GM12878 (cell line): ENCODE data around the gene SYNCRIP. TPM values are rescaled to one million over a fixed set of nuclear protein-coding genes. Genes with fewer than 3 reads are reported as not detected.

Source experiments
- ATAC-seq: fragments of 200-7000 bp; cut with Tn5 transposase; 3 replicates; pipeline ENCODE4 v1.9.1; 2020; ENCODE audit warnings: mild to moderate bottlenecking, moderate library complexity
- BruUV-seq: library from RNA; stranded (reverse); fragments of 400-500 nt; replicated peaks from 2 replicates; lab custom pipeline; 2021; lab: Mats Ljungman, UMichigan
- CTCF ChIA-PET: fragments of 300-600 bp; sonication (Branson Sonifier 250); formaldehyde crosslinking; extraction: SDS; loops from one replicate; lab custom pipeline; 2021; ENCODE audit warnings: inconsistent platforms; lab: Yijun Ruan, JAX
- POLR2A ChIA-PET: fragments of 350-600 bp; formaldehyde crosslinking; extraction: SDS; loops from one replicate; lab custom pipeline; 2021; ENCODE audit warnings: inconsistent platforms; lab: Charles Lee
- RAD21 ChIA-PET: fragments of 300-600 bp; sonication (Branson Sonifier 250); formaldehyde crosslinking; loops from one replicate; lab custom pipeline; 2023; ENCODE audit warnings: antibody characterized with exemption; ENCODE audit not compliant: unreplicated experiment; lab: Charles Lee
- SMC1A ChIA-PET: fragments of 300-600 bp; sonication (Branson Sonifier 250); formaldehyde crosslinking; loops from one replicate; lab custom pipeline; 2023; ENCODE audit not compliant: unreplicated experiment, uncharacterized antibody; lab: Charles Lee
- DNase-seq: peaks from one replicate; pipeline ENCODE4 v3.0.0-alpha.2; 2011; ENCODE audit warnings: low read depth, low spot score
- FAIRE-seq: peaks from 3 replicates; lab custom pipeline; 2011; peaks lifted over from hg19 to GRCh38; lab: Jason Lieb, UNC
- H2AFZ ChIP-seq: 2 replicates; pipeline ENCODE4 v1.6.0; 2011; ENCODE audit warnings: low read depth, low read length, control low read depth; ENCODE audit not compliant: control insufficient read depth
- H3K27ac ChIP-seq: 2 replicates; pipeline ENCODE4 v1.5.1; 2011; ENCODE audit warnings: control low read depth; ENCODE audit not compliant: control insufficient read depth, insufficient read depth
- H3K27me3 ChIP-seq, 2 experiments: replicated peaks in 1 of 2; 2 replicates each; pipeline versions ENCODE4 v1.6.0 to v1.6.1; 2011; ENCODE audit warnings: low read length in 1 of 2; ENCODE audit not compliant: control insufficient read depth in 2 of 2, insufficient read depth in 2 of 2
- H3K36me3 ChIP-seq, 2 experiments: 2 replicates each; pipeline ENCODE4 v1.5.1; 2011; ENCODE audit warnings: low read length in 1 of 2; ENCODE audit not compliant: control insufficient read depth in 2 of 2, insufficient read depth in 2 of 2
- H3K4me1 ChIP-seq: 2 replicates; pipeline ENCODE4 v1.6.1; 2011; ENCODE audit warnings: mild to moderate bottlenecking, low read length, moderate library complexity, mixed read lengths; ENCODE audit not compliant: control insufficient read depth, insufficient read depth
- H3K4me2 ChIP-seq: 2 replicates; pipeline ENCODE4 v1.6.0; 2011; ENCODE audit warnings: control low read depth; ENCODE audit not compliant: control insufficient read depth, insufficient read depth
- H3K4me3 ChIP-seq: fragments of 200-600 bp; sonication (generic); 2 replicates; pipeline ENCODE4 v1.5.1; 2016
- H3K79me2 ChIP-seq: 2 replicates; pipeline ENCODE4 v1.6.0; 2011; ENCODE audit warnings: low read length; ENCODE audit not compliant: control insufficient read depth, insufficient read depth
- H3K9ac ChIP-seq: 2 replicates; pipeline ENCODE4 v1.8.0; 2011; ENCODE audit warnings: low read length, control low read depth, mixed read lengths; ENCODE audit not compliant: control insufficient read depth, insufficient read depth
- H3K9me3 ChIP-seq: replicated peaks from 3 replicates; pipeline ENCODE4 v1.5.1; 2011; ENCODE audit warnings: mild to moderate bottlenecking, low read length; ENCODE audit not compliant: control insufficient read depth, insufficient read depth
- H4K20me1 ChIP-seq: 2 replicates; pipeline ENCODE4 v1.6.0; 2011; ENCODE audit not compliant: control insufficient read depth, insufficient read depth
- ATF2 ChIP-seq: IDR thresholded peaks from 2 replicates; pipeline ENCODE4 v1.6.1; 2012; ENCODE audit warnings: low read length, inconsistent platforms
- E2F4 ChIP-seq: IDR thresholded peaks from 2 replicates; pipeline ENCODE4 v1.6.1; 2012; ENCODE audit warnings: low read depth, low read length, improper control_type of control experiment
- EP300 ChIP-seq, 2 experiments: fragments of 150-350 bp in 1 of 2; IDR thresholded peaks; 2 replicates each; pipeline ENCODE4 v1.6.1; 2011 to 2012; ENCODE audit warnings: low read depth in 2 of 2, low read length in 2 of 2, borderline replicate concordance in 1 of 2, improper control_type of control experiment in 1 of 2, inconsistent platforms in 1 of 2; ENCODE audit not compliant: control insufficient read depth in 1 of 2
- FOXM1 ChIP-seq: IDR thresholded peaks from 2 replicates; pipeline ENCODE4 v1.6.1; 2012; ENCODE audit warnings: low read depth, mild to moderate bottlenecking, inconsistent platforms, low read length, moderate library complexity
- KLF5 ChIP-seq: fragments of 450-650 bp; IDR thresholded peaks from 2 replicates; pipeline ENCODE4 v1.6.1; 2014; ENCODE audit warnings: mild to moderate bottlenecking; ENCODE audit not compliant: partially characterized antibody
- MTA3 ChIP-seq: IDR thresholded peaks from 2 replicates; pipeline ENCODE4 v1.6.1; 2012; ENCODE audit warnings: low read length, inconsistent platforms, borderline replicate concordance
- RCOR1 ChIP-seq: conservative IDR thresholded peaks from 2 replicates; pipeline ENCODE4 v1.6.1; 2012; ENCODE audit warnings: low read depth, low read length, improper control_type of control experiment
- YBX1 ChIP-seq: fragments of 450-650 bp; IDR thresholded peaks from 2 replicates; pipeline ENCODE4 v1.6.1; 2016; ENCODE audit warnings: antibody characterized with exemption
- ZNF274 ChIP-seq: IDR thresholded peaks from one replicate; pipeline ENCODE4 v1.8.0; 2011; ENCODE audit not compliant: insufficient read length, insufficient read depth
- WGBS: methylation state at CpG from one replicate; pipeline ENCODE4 v1.1.6; 2016; ENCODE audit warnings: low lambda C conversion rate; ENCODE audit not compliant: insufficient replicate concordance, insufficient coverage; ENCODE audit errors: missing lambda C conversion rate; 5-methylcytosine and 5-hydroxymethylcytosine counted together
- in situ Hi-C: fragments of 300-500 bp; cut with MboI; formaldehyde crosslinking; loops from 9 replicates; pipeline ENCODE4 v1.14.3; 2018; ENCODE audit warnings: mixed read lengths
- intact Hi-C: fragments of 100-400 bp; cut with micrococcal nuclease; formaldehyde crosslinking; loops from one replicate; pipeline ENCODE4 v1.14.2; 2022; ENCODE audit not compliant: unreplicated experiment
- polyA plus RNA-seq, 11 experiments: library from polyadenylated mRNA; depleted of rRNA in 4 of 11; unstranded in 6 of 11; stranded (reverse) in 5 of 11; fragments of >200 nt; fragmentation: Nextera tagmentation in 4 of 11; fragmentation: Illumina TruSeq in 1 of 11; extraction: Ambion mirVana in 4 of 11; extraction: Trizol in 1 of 11; gene quantifications; 1 replicate in 1 of 11; 2 replicates in 10 of 11; pipeline versions ENCODE4 v1.2.1 to v1.2.3, GENCODE V29; 2011 to 2016; ENCODE audit warnings: inconsistent platforms in 2 of 11, missing spikeins in 2 of 11, low read depth in 1 of 11
- total RNA-seq, 4 experiments: library from RNA; depleted of rRNA in 3 of 4; stranded (reverse); fragments of >200 nt in 3 of 4; fragmentation: Illumina TruSeq in 1 of 4; extraction: Trizol in 1 of 4; gene quantifications; 2 replicates each; pipeline versions ENCODE4 v1.2.1 to v1.2.3, GENCODE V29; 2013 to 2021
- TF ChIP-seq, protein P1 (sequence below): fragments of 450-650 bp; IDR thresholded peaks from 2 replicates; pipeline ENCODE4 v1.6.1; 2017; ENCODE audit warnings: mild to moderate bottlenecking, low read depth, inconsistent platforms; ENCODE audit not compliant: poor library complexity, severe bottlenecking
- TF ChIP-seq, protein P2 (sequence below): IDR thresholded peaks from 2 replicates; pipeline ENCODE4 v1.6.1; 2012; ENCODE audit warnings: low read depth, low read length, improper control_type of control experiment

SYNCRIP gene
- total and polyA plus RNA-seq, 10 of the 15 experiments (the other 5 are each of a cell fraction or from before 2014, with no cell fraction given) = 28.4 to 255 (median 131) TPM

DNA sequence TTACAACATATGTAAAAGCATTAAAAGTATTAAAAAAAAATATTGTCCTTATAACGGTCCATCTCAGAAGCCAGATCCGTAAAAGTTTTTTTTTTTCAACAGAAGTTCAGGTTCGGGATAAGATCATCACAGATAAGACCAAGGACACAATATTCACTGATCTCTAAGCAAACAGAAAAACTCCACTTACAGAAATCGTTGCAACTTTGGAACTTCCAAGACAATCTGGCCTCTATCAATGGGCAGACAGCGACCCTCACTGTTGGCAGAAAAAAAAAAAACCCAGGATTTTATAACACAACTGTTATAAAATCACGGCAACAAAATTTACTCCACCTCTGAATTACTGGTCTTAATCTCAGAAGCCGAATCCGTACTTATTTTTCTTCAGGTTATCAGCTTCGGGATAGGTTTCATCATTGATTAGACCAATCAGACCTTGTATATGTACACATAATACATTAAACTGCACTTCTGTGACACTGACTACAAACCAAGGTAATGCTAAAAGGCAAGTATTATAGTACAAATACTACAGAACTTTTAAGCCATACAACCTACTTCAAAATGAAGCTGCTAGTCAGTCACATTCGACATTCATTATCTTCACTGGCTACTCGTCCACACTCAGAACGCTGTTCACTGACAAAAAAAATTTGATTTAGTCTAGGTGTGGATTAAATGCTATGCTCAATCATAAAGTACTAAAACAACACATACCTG, 34.7 kb upstream of the SYNCRIP start (continued):
- TF ChIP-seq, protein P1, sequence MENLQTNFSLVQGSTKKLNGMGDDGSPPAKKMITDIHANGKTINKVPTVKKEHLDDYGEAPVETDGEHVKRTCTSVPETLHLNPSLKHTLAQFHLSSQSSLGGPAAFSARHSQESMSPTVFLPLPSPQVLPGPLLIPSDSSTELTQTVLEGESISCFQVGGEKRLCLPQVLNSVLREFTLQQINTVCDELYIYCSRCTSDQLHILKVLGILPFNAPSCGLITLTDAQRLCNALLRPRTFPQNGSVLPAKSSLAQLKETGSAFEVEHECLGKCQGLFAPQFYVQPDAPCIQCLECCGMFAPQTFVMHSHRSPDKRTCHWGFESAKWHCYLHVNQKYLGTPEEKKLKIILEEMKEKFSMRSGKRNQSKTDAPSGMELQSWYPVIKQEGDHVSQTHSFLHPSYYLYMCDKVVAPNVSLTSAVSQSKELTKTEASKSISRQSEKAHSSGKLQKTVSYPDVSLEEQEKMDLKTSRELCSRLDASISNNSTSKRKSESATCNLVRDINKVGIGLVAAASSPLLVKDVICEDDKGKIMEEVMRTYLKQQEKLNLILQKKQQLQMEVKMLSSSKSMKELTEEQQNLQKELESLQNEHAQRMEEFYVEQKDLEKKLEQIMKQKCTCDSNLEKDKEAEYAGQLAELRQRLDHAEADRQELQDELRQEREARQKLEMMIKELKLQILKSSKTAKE = no peak
- no peak for TF ChIP-seq ZNF274

- ATAC-seq (no peak), FAIRE-seq (no peak), DNase-seq (no peak)
- CTCF ChIA-PET = interaction anchor here (0.8 to 5.4 kb wide), 7 partner anchors 32 to 195 kb away, joined by 3 to 44 read pairs (median 8); partner anchors contain the start of gene SYNCRIP
- Histone ChIP-seq H3K4me1 (peaks cover 13% of the 10 kb centered on the region), H3K27ac (peak overlapping the region; percentile 92), H2AFZ (no peak overlapping the region), H3K4me2 (peak overlapping the region; percentile 23), H3K36me3 (peaks cover 0 to 18% of the 10 kb centered on the region in 2 experiments; a peak in 3 of 4 replicates), H3K27me3 (no peaks in the 10 kb centered on the region), H4K20me1 (no peaks in the 10 kb centered on the region), H3K4me3 (peak overlapping the region; percentile 89), H3K9ac (peak overlapping the region; percentile 99), H3K79me2 (peaks cover 72% of the 10 kb centered on the region), H3K9me3 (no peaks in the 10 kb centered on the region; the same call in 2 of the 3 replicates)
- intact Hi-C loops (loop anchor here (5.0 to 10.0 kb wide), 3 partner anchors 51 to 1479 kb away; partner anchors contain the start of genes NT5E and ZNF292), in situ Hi-C loops (loop anchor here (5.0 to 10.0 kb wide), 2 partner anchors 34 to 51 kb away; partner anchors contain the start of gene SYNCRIP)
- BruUV-seq = no TSS peak
- RAD21 ChIA-PET = interaction anchor here (0.8 to 5.1 kb wide), 4 partner anchors 34 to 321 kb away, joined by 4 to 125 read pairs (median 6); partner anchors contain the start of genes SNX14 and SYNCRIP
- no peak for TF ChIP-seq RCOR1
- peak; percentile 10; the same call in 1 of the 2 replicates for TF ChIP-seq MTA3
- TF ChIP-seq FOXM1 = peak; percentile 9; the same call in 1 of the 2 replicates
- no peak for TF ChIP-seq E2F4
- TF ChIP-seq, protein P2, sequence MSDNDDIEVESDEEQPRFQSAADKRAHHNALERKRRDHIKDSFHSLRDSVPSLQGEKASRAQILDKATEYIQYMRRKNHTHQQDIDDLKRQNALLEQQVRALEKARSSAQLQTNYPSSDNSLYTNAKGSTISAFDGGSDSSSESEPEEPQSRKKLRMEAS = no peak
- no peak for TF ChIP-seq EP300 (IDR thresholded peaks at IDR 0.05; ENCODE audit: borderline replicate concordance in 1 of 2, control insufficient read depth in 1 of 2, low read depth in 2 of 2, low read length in 2 of 2)
- no peak for TF ChIP-seq KLF5
- TF ChIP-seq YBX1 = no peak
- TF ChIP-seq ATF2 = 0 out of 2 replicates have a peak, but pooled peaks have one; percentile 22
- 2% methylated on average over 6 of the region's 6 CpGs for WGBS
- POLR2A ChIA-PET = interaction anchor here (0.6 to 5.8 kb wide), 5 partner anchors 24 to 225 kb away, joined by 3 to 192 read pairs (median 3); partner anchors contain the start of gene SYNCRIP
- SMC1A ChIA-PET = interaction anchor here (0.7 to 8.6 kb wide), 9 partner anchors 32 to 321 kb away, joined by 3 to 103 read pairs (median 4); partner anchors contain the start of gene SYNCRIP
Measured at GRCh38 chr6:85676086-85676729, 33.5 kb upstream of the SYNCRIP start.
